GM12872 (cell line): Measurements from ENCODE around the gene ADRB2.

Source experiments
- CTCF ChIP-seq: IDR thresholded peaks from 3 replicates; pipeline ENCODE4 v1.5.1; 2011; ENCODE audit warnings: low read depth, mild to moderate bottlenecking, low read length, moderate library complexity; ENCODE audit not compliant: insufficient read depth

The ADRB2 gene

GRCh38 chr5:148788636-148789035 is 37.8 kb upstream of the ADRB2 start:
- no peak for TF ChIP-seq CTCF

GRCh38 chr5:148790545-148791333 is 35.7 kb upstream of the ADRB2 start:
- no peak for TF ChIP-seq CTCF

GRCh38 chr5:148791334-148791667 is 35.1 kb upstream of the ADRB2 start:
- no peak for TF ChIP-seq CTCF

- TF ChIP-seq CTCF, result no peak
Measured at GRCh38 chr5:148791696-148792095, 34.7 kb upstream of the ADRB2 start.

GRCh38 chr5:148792744-148793143 is 33.7 kb upstream of the ADRB2 start:
- TF ChIP-seq CTCF, result no peak

- TF ChIP-seq CTCF, result no peak
Measured at GRCh38 chr5:148793261-148793660, 33.1 kb upstream of the ADRB2 start.

GRCh38 chr5:148794275-148794674 is 32.1 kb upstream of the ADRB2 start:
- TF ChIP-seq CTCF, result no peak
